IMR-90 (cell line): ENCODE results near the gene LPAR2. TPM values are rescaled to one million over a fixed set of nuclear protein-coding genes. Genes with fewer than 3 reads are reported as not detected.

Experiments used
- ATAC-seq: fragments of 200-7000 bp; cut with Tn5 transposase; 2 replicates; pipeline ENCODE4 v1.9.1; 2020; ENCODE audit warnings: low read depth, mild to moderate bottlenecking, moderate library complexity
- BruUV-seq: library from RNA; stranded (reverse); fragments of 400-500 nt; replicated peaks from 2 replicates; lab custom pipeline; 2021; lab: Mats Ljungman, UMichigan
- CTCF ChIA-PET: fragments of 300-600 bp; formaldehyde crosslinking; extraction: SDS; loops from one replicate; lab custom pipeline; 2021; ENCODE audit warnings: antibody characterized with exemption; lab: Yijun Ruan, JAX
- POLR2A ChIA-PET: fragments of 300-600 bp; sonication (Branson Sonifier 250); formaldehyde crosslinking; loops from one replicate; lab custom pipeline; 2022; ENCODE audit warnings: antibody characterized with exemption; ENCODE audit not compliant: unreplicated experiment; lab: Charles Lee
- DNase-seq: peaks from one replicate; pipeline ENCODE4 v3.0.0; 2013
- H2AFZ ChIP-seq: replicated peaks from 2 replicates; pipeline ENCODE3; 2013; ENCODE audit warnings: low read length, mild to moderate bottlenecking; ENCODE audit not compliant: poor library complexity
- H2AK5ac ChIP-seq: 2 replicates; pipeline ENCODE4 v1.6.1; 2013; ENCODE audit warnings: low read depth, low read length, inconsistent platforms
- H2AK9ac ChIP-seq: replicated peaks from 2 replicates; pipeline ENCODE3; 2013; ENCODE audit warnings: mild to moderate bottlenecking, low read depth, low read length, moderate library complexity; ENCODE audit not compliant: poor library complexity
- H2BK120ac ChIP-seq: 2 replicates; pipeline ENCODE4 v1.6.1; 2013; ENCODE audit warnings: low read depth, low read length, inconsistent platforms
- H2BK15ac ChIP-seq: 3 replicates; pipeline ENCODE4 v1.6.1; 2013; ENCODE audit warnings: low read depth, low read length, inconsistent platforms
- H2BK20ac ChIP-seq: 2 replicates; pipeline ENCODE4 v1.6.1; 2013; ENCODE audit warnings: low read depth, mild to moderate bottlenecking, inconsistent platforms, low read length, moderate library complexity
- H2BK5ac ChIP-seq: 2 replicates; pipeline ENCODE4 v1.6.1; 2013; ENCODE audit warnings: mild to moderate bottlenecking, low read depth, low read length, inconsistent platforms; ENCODE audit not compliant: poor library complexity, severe bottlenecking
- H3K14ac ChIP-seq: replicated peaks from 2 replicates; pipeline ENCODE4 v1.6.1; 2013; ENCODE audit warnings: low read depth, low read length, inconsistent platforms
- H3K18ac ChIP-seq: 2 replicates; pipeline ENCODE4 v1.6.1; 2013; ENCODE audit warnings: low read depth, low read length, control low read depth
- H3K23ac ChIP-seq: 2 replicates; pipeline ENCODE4 v1.6.1; 2013; ENCODE audit warnings: low read depth, low read length, inconsistent platforms
- H3K27ac ChIP-seq: 2 replicates; pipeline ENCODE4 v1.5.1; 2013; ENCODE audit warnings: mild to moderate bottlenecking, control low read depth, low read length; ENCODE audit not compliant: insufficient read depth
- H3K27me3 ChIP-seq: 2 replicates; pipeline ENCODE4 v1.6.1; 2013; ENCODE audit warnings: low read length; ENCODE audit not compliant: control insufficient read depth, insufficient read depth
- H3K36me3 ChIP-seq: 2 replicates; pipeline ENCODE4 v1.6.1; 2013; ENCODE audit warnings: low read length, mixed read lengths; ENCODE audit not compliant: control insufficient read depth, insufficient read depth
- H3K4ac ChIP-seq: 2 replicates; pipeline ENCODE4 v1.6.1; 2013; ENCODE audit warnings: low read depth, low read length, inconsistent platforms
- H3K4me1 ChIP-seq: 2 replicates; pipeline ENCODE4 v1.6.1; 2013; ENCODE audit warnings: low read length, mixed read lengths; ENCODE audit not compliant: control insufficient read depth, insufficient read depth
- H3K4me2 ChIP-seq: 2 replicates; pipeline ENCODE4 v1.6.1; 2013; ENCODE audit warnings: low read depth, mild to moderate bottlenecking, control low read depth, low read length, moderate library complexity
- H3K4me3 ChIP-seq: 2 replicates; pipeline ENCODE4 v1.5.1; 2013; ENCODE audit warnings: low read depth, mild to moderate bottlenecking, control low read depth, low read length, moderate library complexity; ENCODE audit not compliant: insufficient read depth
- H3K56ac ChIP-seq: 2 replicates; pipeline ENCODE4 v1.6.1; 2013; ENCODE audit warnings: low read length, inconsistent platforms; ENCODE audit not compliant: insufficient read depth; ENCODE audit errors: extremely low read depth
- H3K79me1 ChIP-seq, 2 experiments: 2 replicates each; pipeline ENCODE4 v1.6.1; 2013; ENCODE audit warnings: low read length in 2 of 2, inconsistent platforms in 1 of 2, low read depth in 1 of 2
- H3K9ac ChIP-seq: 2 replicates; pipeline ENCODE4 v1.6.1; 2013; ENCODE audit warnings: low read depth, low read length, control low read depth
- H3K9me1 ChIP-seq: 2 replicates; pipeline ENCODE4 v1.6.1; 2013; ENCODE audit warnings: low read length, inconsistent platforms; ENCODE audit not compliant: insufficient read depth
- H3K9me3 ChIP-seq: 2 replicates; pipeline ENCODE4 v1.6.1; 2013; ENCODE audit warnings: low read length; ENCODE audit not compliant: control insufficient read depth, insufficient read depth
- H4K20me1 ChIP-seq: 2 replicates; pipeline ENCODE4 v1.6.1; 2013; ENCODE audit warnings: low read length, inconsistent platforms; ENCODE audit not compliant: insufficient read depth
- H4K5ac ChIP-seq: 2 replicates; pipeline ENCODE4 v1.6.1; 2013; ENCODE audit warnings: mild to moderate bottlenecking, low read depth, low read length, control low read depth
- H4K8ac ChIP-seq, 2 experiments: 2 replicates each; pipeline ENCODE4 v1.6.1; 2013; ENCODE audit warnings: low read depth in 2 of 2, low read length in 2 of 2, control low read depth in 1 of 2, inconsistent platforms in 1 of 2
- H4K91ac ChIP-seq: 2 replicates; pipeline ENCODE4 v1.6.1; 2013; ENCODE audit warnings: low read depth, low read length, inconsistent platforms; ENCODE audit not compliant: insufficient read depth
- FOS ChIP-seq: fragments of 150-350 bp; IDR thresholded peaks from 2 replicates; pipeline ENCODE4 v1.6.1; 2016; ENCODE audit warnings: low read depth, low read length
- RAD21 ChIP-seq: IDR thresholded peaks from 2 replicates; pipeline ENCODE4 v1.6.1; 2012; ENCODE audit warnings: low read length, improper control_type of control experiment
- WGBS, 2 experiments: methylation state at CpG; one replicate each; pipeline versions ENCODE4 v1.1.5 to v1.1.7; 2013; ENCODE audit warnings: missing lambda C conversion rate in 2 of 2; ENCODE audit not compliant: insufficient read length in 1 of 2; ENCODE audit errors: extremely low coverage in 2 of 2; 5-methylcytosine and 5-hydroxymethylcytosine counted together
- dilution Hi-C: fragments of 300-500 bp; cut with HindIII; formaldehyde crosslinking; loops from one replicate; pipeline ENCODE4 v1.14.3; 2018; ENCODE audit warnings: low sequenced_read_pairs; ENCODE audit not compliant: unreplicated experiment
- in situ Hi-C: fragments of 300-500 bp; cut with MboI; formaldehyde crosslinking; loops from 3 replicates; pipeline ENCODE4 v1.14.3; 2019; ENCODE audit warnings: low sequenced_read_pairs, inconsistent platforms, mixed read lengths
- intact Hi-C: fragments of 100-400 bp; cut with micrococcal nuclease; formaldehyde crosslinking; loops from 2 replicates; pipeline ENCODE4 v1.10.0; 2022
- polyA plus RNA-seq, 3 experiments: library from polyadenylated mRNA; depleted of rRNA; stranded (reverse); fragments of >200 nt; gene quantifications; 2 replicates each; pipeline ENCODE4 v1.2.3, GENCODE V29; 2012; ENCODE audit warnings: low replicate concordance in 1 of 3
- total RNA-seq: library from RNA; depleted of rRNA; stranded (reverse); fragments of >200 nt; gene quantifications from 2 replicates; pipeline ENCODE4 v1.2.3, GENCODE V29; 2012

The LPAR2 gene
- total and polyA plus RNA-seq, 2 of the 4 experiments (the other 2 are of a cell fraction): under 0.01 to 5.4 TPM

DNA sequence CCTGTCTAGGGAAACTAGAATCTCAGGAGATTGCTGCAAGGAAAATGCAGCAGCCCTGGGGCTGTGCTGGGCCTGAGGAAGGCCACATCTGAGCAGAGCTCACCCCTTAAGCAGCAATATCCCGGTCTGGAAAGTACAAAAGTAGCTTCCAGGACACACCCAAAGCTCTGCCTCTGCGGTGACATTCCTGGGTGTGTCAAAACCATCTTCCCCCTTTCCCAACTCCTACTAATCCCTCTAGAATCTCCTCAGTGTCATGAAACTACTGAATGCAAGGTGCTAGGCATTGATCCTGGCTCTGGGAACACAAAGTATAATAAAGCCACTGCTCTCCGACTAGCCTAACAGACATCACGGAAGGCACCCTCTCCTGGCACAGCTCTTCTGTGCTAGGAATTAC, 14.5 kb downstream of the LPAR2 start:
- Histone ChIP-seq H2AK9ac (no peak overlapping the region), H4K20me1 (no peaks in the 10 kb centered on the region), H3K4ac (no peak overlapping the region), H2BK120ac (no peak overlapping the region), H3K9me1 (peaks cover 10% of the 10 kb centered on the region; the same call in 1 of the 2 replicates), H3K9me3 (no peaks in the 10 kb centered on the region), H3K56ac (no peak overlapping the region), H4K91ac (no peak overlapping the region), H3K79me1 (peaks cover 15 to 17% of the 10 kb centered on the region in 2 experiments; a peak in 3 of 4 replicates), H4K8ac (no peak overlapping the region), H3K27me3 (no peaks in the 10 kb centered on the region), H4K5ac (no peak overlapping the region), H3K4me3 (no peak overlapping the region), H3K9ac (no peak overlapping the region), H3K14ac (peak overlapping the region; percentile 4), H3K36me3 (no peaks in the 10 kb centered on the region), H2BK5ac (no peak overlapping the region), H3K27ac (no peak overlapping the region), H3K18ac (no peak overlapping the region), H3K4me2 (no peak overlapping the region), H2AFZ (no peak overlapping the region), H2AK5ac (no peak overlapping the region), H2BK15ac (no peak overlapping the region; the same call in 2 of the 3 replicates), H2BK20ac (no peak overlapping the region), H3K4me1 (peaks cover 8% of the 10 kb centered on the region), H3K23ac (peak overlapping the region; percentile 43)
- BruUV-seq: no TSS peak
- WGBS, 2 experiments: 100% methylated on average over 2 of the region's 4 CpGs; no CpG with 5 or more reads in 1 of the 2 experiments
- in situ Hi-C loops: no loop called here
- POLR2A ChIA-PET: no interaction called here
- dilution Hi-C loops: no loop called here
- TF ChIP-seq RAD21 (no peak), FOS (no peak)
- DNase-seq: no peak
- ATAC-seq: peak; percentile 31; the same call in 1 of the 2 replicates
- CTCF ChIA-PET: no interaction called here
- intact Hi-C loops: no loop called here
